Measurements from ENCODE around the gene DGKE.

DGKE gene

GRCh38 chr17:56892333-56892732 lies 58.4 kb downstream of the DGKE start:
- no peak for DNase-seq

DNA sequence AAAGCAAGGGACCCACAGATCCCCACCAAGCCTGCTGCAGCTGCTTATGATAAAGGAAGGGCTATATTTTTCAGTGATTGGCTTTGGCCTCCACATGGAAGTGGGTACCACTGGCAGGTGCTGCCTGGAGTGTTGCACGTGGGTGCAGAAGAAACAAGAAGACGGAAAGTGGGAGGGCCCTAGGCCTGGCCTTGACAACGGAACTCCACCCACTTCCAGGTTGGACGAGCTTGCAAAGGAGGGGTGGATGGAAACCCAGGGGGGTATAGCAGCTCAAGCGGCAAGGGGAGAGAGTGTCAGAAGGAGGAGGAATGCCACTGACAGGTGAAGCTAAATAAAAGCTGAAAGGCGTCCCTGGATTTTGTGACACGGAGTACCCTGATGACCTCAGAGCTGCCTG lies 59.6 kb downstream of the DGKE start:
- no peak for DNase-seq

GRCh38 chr17:56894859-56895455 lies 61.0 kb downstream of the DGKE start:
- DNase-seq, result no peak

DNA sequence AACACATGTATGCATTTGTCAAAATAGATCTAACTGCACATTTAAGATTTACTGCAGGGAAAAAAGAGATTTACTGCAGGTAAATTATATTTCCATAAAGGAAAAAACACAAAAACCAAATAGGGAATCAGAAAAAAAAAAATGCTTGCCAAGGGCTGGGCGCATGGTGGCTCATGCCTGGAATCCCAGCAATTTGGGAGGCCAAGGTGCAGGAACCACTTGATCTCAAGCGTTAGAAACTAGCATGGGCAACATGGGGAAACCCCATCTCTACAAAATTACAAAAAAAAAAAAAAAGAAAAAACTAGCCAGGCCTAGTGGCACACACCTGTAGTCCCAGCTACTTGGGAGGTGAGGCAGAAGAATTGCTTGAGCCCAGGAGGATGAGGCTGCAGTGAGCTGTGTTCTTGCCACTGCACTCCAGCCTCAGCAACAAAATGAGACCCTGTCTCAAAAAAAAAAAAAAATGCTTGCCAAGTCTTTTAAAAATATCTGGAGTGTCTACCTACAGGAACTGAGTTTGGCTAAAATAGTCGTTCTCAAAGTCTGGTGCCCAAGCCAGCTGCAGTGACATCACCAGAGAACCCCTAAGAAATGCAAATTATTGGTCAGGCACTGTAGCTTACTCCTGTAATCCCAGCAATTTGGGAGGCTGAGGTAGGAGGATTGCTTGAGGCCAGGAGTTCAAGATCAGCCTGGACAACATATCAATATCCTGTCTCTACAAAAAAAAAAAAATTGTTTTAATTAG lies 62.4 kb downstream of the DGKE start:
- no peak for DNase-seq

- no peak for DNase-seq
These were observed 63.0 kb downstream of the DGKE start for GRCh38 chr17:56896968-56897359.

- no peak for DNase-seq
These were observed 63.9 kb downstream of the DGKE start for GRCh38 chr17:56897646-56898424.

DNA sequence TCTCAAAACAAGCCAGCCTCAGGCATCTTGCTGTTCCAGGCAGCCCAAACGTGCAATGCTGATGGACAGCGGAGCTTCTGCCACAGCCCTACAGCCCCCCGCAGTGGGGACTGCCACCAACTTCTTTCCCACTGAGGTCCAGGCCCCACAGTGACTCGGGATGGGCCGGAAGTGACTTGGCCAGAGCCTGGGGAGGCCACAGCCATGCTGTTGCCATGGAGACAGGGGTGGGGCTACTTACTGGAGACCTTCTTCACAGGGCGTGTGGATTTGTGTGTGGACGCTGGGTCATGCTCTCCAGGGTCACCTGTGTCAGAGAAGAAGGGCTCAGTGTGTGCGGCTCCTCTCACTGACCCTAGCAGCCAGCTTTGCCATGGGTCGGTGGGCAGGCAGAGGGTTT lies 64.9 kb downstream of the DGKE start:
- DNase-seq, result no peak

- DNase-seq, result no peak
These were observed 65.5 kb downstream of the DGKE start for GRCh38 chr17:56899403-56899802.

GRCh38 chr17:56902348-56902747 lies 68.4 kb downstream of the DGKE start:
- no peak for DNase-seq

GRCh38 chr17:56903560-56903959 lies 69.6 kb downstream of the DGKE start:
- DNase-seq, result no peak

- no peak for DNase-seq
These were observed 74.1 kb downstream of the DGKE start for GRCh38 chr17:56908001-56908542.

DNA sequence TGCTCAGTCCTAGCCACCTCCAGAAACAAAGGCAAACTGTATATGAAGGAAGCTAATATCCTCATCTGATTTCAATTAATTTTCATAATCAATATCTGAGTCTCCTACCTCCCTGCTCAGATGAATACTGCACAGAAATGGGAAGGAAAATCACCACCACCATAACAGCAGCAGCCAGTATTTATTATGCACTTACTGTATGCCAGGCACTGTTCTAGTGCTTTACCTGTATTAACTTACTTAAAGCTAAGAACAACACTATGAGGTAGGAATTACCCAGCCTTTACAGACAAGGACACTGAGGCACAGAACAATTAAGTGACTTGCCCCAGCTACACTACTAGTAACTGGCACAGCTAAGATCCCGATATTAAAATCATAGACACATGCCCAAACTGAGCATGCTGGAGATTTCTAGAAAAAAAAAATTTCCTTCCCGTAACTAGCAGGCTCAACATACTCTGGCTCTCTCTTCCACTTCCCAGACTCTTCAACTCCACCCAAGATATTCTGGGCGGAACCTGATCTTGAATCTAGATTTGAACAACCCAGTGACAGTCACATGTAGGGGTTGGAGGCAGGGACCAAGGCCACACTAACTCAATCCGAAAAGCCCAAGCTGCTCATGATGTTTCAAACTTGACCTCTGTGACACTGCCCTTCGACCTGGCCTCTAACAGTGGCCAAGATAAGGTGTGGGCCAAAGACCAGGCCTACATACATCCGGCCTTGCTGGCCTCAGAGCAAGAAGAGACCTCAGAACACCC lies 76.0 kb downstream of the DGKE start:
- no peak for DNase-seq

GRCh38 chr17:56910509-56911235 lies 76.7 kb downstream of the DGKE start:
- no peak for DNase-seq

DNA sequence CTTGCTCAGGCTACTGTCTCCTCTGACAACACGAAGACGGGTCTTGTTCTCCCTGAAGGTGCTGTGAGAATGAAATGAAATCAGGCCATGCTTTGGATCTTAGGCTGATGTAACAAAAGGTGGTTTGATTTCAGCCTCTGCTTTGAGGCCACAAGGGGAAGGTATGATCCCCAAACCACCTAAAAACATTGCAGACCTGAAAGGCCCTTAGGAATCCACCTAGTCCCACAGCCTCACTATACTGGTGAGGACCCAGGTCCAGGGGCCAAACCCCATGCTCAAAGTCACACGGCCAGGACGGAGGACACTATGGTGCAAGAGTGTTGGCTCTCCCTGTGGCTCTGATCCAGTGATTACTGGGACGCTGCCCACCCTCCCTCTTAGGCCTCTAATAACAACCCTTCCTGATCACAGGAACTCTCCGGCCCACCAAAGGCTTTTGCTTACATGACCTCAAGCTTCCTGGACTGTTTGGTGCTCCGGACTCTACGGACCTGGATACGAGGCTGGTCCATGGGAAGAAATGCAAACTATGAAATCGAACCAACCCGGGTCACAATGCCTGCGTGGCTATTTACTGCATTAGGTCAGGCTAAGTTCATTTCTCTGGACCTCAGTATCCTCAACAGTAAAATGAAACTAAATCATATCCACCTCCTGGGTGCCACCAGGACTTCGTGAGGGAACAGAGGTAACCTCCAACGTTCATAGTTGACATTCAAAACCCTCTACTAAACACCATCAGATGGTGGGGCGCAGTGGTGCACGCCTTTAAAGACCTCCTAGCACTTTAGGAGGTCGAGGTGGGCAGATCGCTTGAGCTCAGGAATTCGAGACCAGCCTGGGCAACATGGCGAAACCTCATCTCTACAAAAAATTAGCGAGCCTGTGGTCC lies 78.4 kb downstream of the DGKE start:
- DNase-seq, result no peak

DNA sequence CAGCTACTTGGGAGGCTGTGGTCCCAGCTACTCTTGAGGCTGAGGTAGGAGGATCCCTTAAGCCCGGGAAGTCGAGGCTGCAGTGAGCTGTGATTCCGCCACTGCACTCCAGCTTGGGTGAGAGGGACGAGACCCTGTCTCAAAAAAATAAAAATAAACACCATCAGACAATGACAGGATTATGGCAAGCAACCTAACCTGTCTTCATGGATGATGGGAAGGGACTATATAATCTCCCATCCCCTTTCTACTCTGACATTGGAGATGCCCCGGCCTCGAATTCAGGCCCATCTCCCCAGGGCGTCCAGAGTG lies 79.0 kb downstream of the DGKE start:
- DNase-seq, result no peak

DNA sequence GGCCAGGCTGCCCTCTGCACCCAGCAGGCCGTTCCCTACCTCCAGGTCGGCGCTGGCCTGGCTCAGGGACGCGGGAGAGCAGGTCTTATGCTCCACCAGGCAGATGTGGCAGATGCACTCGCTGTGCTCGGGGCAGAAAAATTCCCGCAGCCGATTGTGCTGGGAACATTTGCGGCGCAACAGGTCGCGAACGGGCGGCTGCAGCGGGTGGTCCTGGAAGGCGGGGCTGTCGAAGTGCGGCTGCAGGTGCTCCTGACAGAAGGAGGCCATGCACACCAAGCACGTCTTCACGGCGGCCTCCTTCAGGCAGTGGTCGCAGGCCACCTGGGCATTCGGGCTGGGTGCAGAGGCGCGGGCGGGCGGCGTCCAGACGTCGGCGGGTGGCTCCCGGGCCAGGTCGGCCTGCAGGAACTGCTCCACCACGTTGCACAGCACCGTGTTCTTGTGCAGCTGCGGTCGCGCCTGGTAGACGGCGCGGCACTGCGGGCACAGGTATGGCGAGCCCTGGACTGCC lies 79.5 kb downstream of the DGKE start:
- no peak for DNase-seq

- DNase-seq, result peak; percentile 88
These were observed 80.1 kb downstream of the DGKE start, which contains the start of gene TRIM25 for GRCh38 chr17:56913867-56914580. Gene TRIM25, minus strand, starts transcription at chr17:56914049. Its CDS starts 61 bp downstream, at chr17:56913988.

- DNase-seq, result no peak
These were observed 80.8 kb downstream of the DGKE start for GRCh38 chr17:56914581-56915273.

DNA sequence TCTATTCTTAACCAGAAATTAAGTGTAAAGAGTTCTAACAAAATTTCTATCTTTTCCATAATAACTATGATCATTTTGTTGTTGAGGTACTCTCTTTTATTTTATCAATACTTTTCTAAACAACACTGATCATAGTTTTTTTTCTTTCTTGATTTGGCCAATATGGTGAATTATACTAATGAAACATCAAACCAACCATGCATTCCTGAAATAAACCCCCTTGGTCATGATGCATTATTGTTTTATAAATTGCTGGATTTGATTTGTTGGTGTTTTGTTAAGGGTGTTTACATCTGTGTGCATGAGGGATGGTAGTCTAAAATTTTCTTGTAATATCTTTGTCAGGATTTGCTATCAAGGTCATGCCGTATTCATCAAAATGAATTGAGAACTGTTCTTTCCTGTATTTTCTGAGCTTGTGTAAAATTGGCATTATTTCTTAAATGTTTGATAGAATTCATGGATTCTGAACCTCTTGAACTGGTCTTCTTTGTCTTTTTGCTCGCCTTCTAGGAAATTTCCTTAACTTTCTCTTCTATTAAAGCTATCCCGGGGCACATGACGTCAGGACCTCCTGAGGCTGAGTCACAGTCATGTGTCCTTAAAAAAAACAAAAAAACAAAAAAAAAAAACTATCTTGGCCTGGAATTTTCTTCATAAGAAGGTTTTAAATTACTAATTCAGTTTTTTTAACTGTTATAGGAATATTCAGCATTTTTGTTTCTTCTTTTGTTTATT lies 83.8 kb downstream of the DGKE start:
- DNase-seq, result no peak
